ENCODE results near the gene SLC17A2. TPM values are rescaled to one million over a fixed set of nuclear protein-coding genes. Genes with fewer than 3 reads are reported as not detected.

The SLC17A2 gene
- total and polyA plus RNA-seq, 2 experiments from 2014 or later = not detected

- TF ChIP-seq REST (IDR thresholded peaks at IDR 0.05; ENCODE audit: unreplicated experiment) (no peak), POLR2AphosphoS5 (IDR thresholded peaks at IDR 0.05; ENCODE audit: low read depth) (no peak), CREB1 (CRISPR knock-in tag; IDR thresholded peaks at IDR 0.05; ENCODE audit: low read depth) (no peak), STAT1 (IDR thresholded peaks at IDR 0.05; ENCODE audit: unreplicated experiment) (no peak)
Observed at GRCh38 chr6:25907475-25908014, 22.9 kb downstream of the SLC17A2 start (continued).

GRCh38 chr6:25903467-25904099, 26.9 kb downstream of the SLC17A2 start:
- ATAC-seq (no peak), DNase-seq (ENCODE audit: low spot score) (no peak)
- Histone ChIP-seq H3K9me2 (ENCODE audit: insufficient read depth) (no peaks in the 10 kb centered on the region), H3K4me1 (ENCODE audit: insufficient read depth) (peaks cover 8% of the 10 kb centered on the region; the same call in 1 of the 2 replicates), H3K27me3 (ENCODE audit: insufficient read depth) (no peaks in the 10 kb centered on the region), H3K36me3 (ENCODE audit: insufficient read depth) (no peaks in the 10 kb centered on the region), H3K4me3 (no peak overlapping the region), H4K20me1 (replicated peaks; ENCODE audit: insufficient read depth) (no peaks in the 10 kb centered on the region), H2AFZ (no peak overlapping the region), H3K4me2 (no peak overlapping the region), H3K27ac (ENCODE audit: low read depth) (no peak overlapping the region), H3F3A (replicated peaks; ENCODE audit: low read depth) (no peaks in the 10 kb centered on the region), H3K79me2 (replicated peaks; ENCODE audit: insufficient read depth) (no peaks in the 10 kb centered on the region)
- H3K36me3 Mint-ChIP-seq (ENCODE audit: low read depth) = no peaks in the 10 kb centered on the region
- H3K9me3 Mint-ChIP-seq = no peaks in the 10 kb centered on the region
- H3K27ac Mint-ChIP-seq = no peak overlapping the region
- H3K27me3 Mint-ChIP-seq (ENCODE audit: insufficient read depth, low read depth, poor library complexity) = peaks cover 2% of the 10 kb centered on the region
- peaks cover 17% of the 10 kb centered on the region for H3K4me1 Mint-ChIP-seq
- no peak overlapping the region for H3K4me3 Mint-ChIP-seq
- TF ChIP-seq ZNF114 (CRISPR knock-in tag; IDR thresholded peaks at IDR 0.05) = no peak
- TF ChIP-seq STAT1 (IDR thresholded peaks at IDR 0.05; ENCODE audit: unreplicated experiment) = no peak
- TF ChIP-seq POLR2AphosphoS5 (IDR thresholded peaks at IDR 0.05; ENCODE audit: low read depth) = no peak
- TF ChIP-seq EZH2phosphoT487 (IDR thresholded peaks at IDR 0.05; ENCODE audit: unreplicated experiment) = no peak
- no peak for TF ChIP-seq CREB1 (CRISPR knock-in tag; IDR thresholded peaks at IDR 0.05; ENCODE audit: low read depth)
- no peak for TF ChIP-seq ZNF462 (CRISPR knock-in tag; IDR thresholded peaks at IDR 0.05)
- no peak for TF ChIP-seq EZH2 (IDR thresholded peaks at IDR 0.05; ENCODE audit: low read depth, unreplicated experiment)
- TF ChIP-seq REST (IDR thresholded peaks at IDR 0.05; ENCODE audit: unreplicated experiment) = no peak
- no peak for TF ChIP-seq ZNF331 (CRISPR knock-in tag; IDR thresholded peaks at IDR 0.05; ENCODE audit: low read depth)
